Measurements from ENCODE around the gene GTF3C4. TPM values are rescaled to one million over a fixed set of nuclear protein-coding genes. Genes with fewer than 3 reads are reported as not detected.

The GTF3C4 gene
- total and polyA plus RNA-seq, 2 of the 13 experiments (the other 11 are each of a cell fraction or from before 2014, with no cell fraction given), result 2.6 to 12.9 TPM

GRCh38 chr9:132671620-132672412 is 1.6 kb downstream of the GTF3C4 start (continued):
- TF ChIP-seq ZMAT3 (CRISPR knock-in tag; conservative IDR thresholded peaks at IDR 0.05) (no peak), DPF2 (CRISPR knock-in tag; IDR thresholded peaks at IDR 0.05; ENCODE audit: borderline replicate concordance, low read depth) (no peak)

GRCh38 chr9:132672413-132672690 is 2.1 kb downstream of the GTF3C4 start:
- H3K27me3 ChIP-seq (ENCODE audit: control insufficient read depth in 1 of 2, insufficient read depth in 2 of 2, low read length in 2 of 2), result no peaks in the 10 kb centered on the region; a peak in 1 of 5 replicates
- intact Hi-C loops (cut with micrococcal nuclease; ENCODE audit: unreplicated experiment), result no loop called here
- no peak for ATAC-seq
- ChIA-PET CTCF (ENCODE audit: low intra/inter-chr PET ratio, low total read pairs) (no interaction called here), POLR2A (no interaction called here)
- BruUV-seq (replicated peaks), result no TSS peak
- 59% methylated on average over 5 of the region's 5 CpGs for WGBS (ENCODE audit: low lambda C conversion rate)
- peak overlapping the region in 1 of 3 experiments; percentile 29; a peak in 1 of 6 replicates for H3K4me3 ChIP-seq (replicated peaks in 1 of 3; ENCODE audit: insufficient read depth in 1 of 3, low read depth in 2 of 3, low read length in 3 of 3)
- H3K36me3 ChIP-seq (replicated peaks in 1 of 2; ENCODE audit: control insufficient read depth in 1 of 2, insufficient read depth in 2 of 2, low read length in 2 of 2), result peaks cover 0 to 1% of the 10 kb centered on the region in 2 experiments; a peak in 3 of 5 replicates
- H3K4me1 ChIP-seq (ENCODE audit: insufficient read depth, low read length), result peaks cover 48% of the 10 kb centered on the region
- H3K79me2 ChIP-seq (ENCODE audit: insufficient read depth, low read length), result peaks cover 81% of the 10 kb centered on the region
- in situ Hi-C loops (cut with HindIII; ENCODE audit: extremely low pct_ligation_motif_present, low pct_unique_long_range_greater_than_20kb), result no loop called here
- H3K9me3 ChIP-seq (ENCODE audit: low read length), result no peaks in the 10 kb centered on the region
- H4K20me1 ChIP-seq (ENCODE audit: insufficient read depth, low read length), result peaks cover 26% of the 10 kb centered on the region
- H3K27ac ChIP-seq (ENCODE audit: extremely low read length, insufficient read depth, low read length), result no peak overlapping the region
- peak; percentile 71 for TF ChIP-seq TEAD3 (CRISPR knock-in tag; optimal IDR thresholded peaks at IDR 0.05; ENCODE audit: borderline replicate concordance)
- TF ChIP-seq BHLHE40 (IDR thresholded peaks at IDR 0.05; ENCODE audit: low read length), result no peak
- no peak for DNase-seq (ENCODE audit: low spot score)
- FAIRE-seq, result no peak
- H3K4me2 ChIP-seq (ENCODE audit: low read depth, low read length), result peak overlapping the region; percentile 83
- H3K9ac ChIP-seq (ENCODE audit: insufficient read depth, low read depth, low read length), result no peak overlapping the region
- no peak overlapping the region for H2AFZ ChIP-seq (ENCODE audit: low read length)

DNA sequence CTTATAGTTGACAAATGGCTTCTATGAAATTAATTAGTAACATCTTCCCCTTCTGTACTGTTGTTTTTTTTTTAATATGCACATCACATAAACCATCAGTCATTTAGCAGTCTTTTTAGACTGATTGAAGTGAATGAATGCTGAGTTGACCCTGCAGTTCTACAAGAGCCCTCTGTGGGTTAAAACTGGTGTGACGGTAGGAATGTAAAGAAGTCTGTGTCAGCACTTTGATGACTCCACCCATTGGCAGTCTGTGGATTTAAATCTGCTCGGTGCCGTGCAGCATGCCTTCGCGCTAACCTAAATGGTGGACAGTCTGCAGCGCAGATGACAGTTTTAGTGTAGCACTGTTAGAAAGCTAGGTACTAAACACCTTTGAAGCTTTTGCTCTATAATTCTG is 3.1 kb downstream of the GTF3C4 start:
- in situ Hi-C loops (cut with HindIII; ENCODE audit: extremely low pct_ligation_motif_present, low pct_unique_long_range_greater_than_20kb), result no loop called here
- peak; percentile 23; the same call in 2 of the 3 replicates for ATAC-seq
- H3K27ac ChIP-seq (ENCODE audit: extremely low read length, insufficient read depth, low read length), result no peak overlapping the region
- H3K79me2 ChIP-seq (ENCODE audit: insufficient read depth, low read length), result peaks cover 77% of the 10 kb centered on the region
- whole genome bisulfite sequencing (ENCODE audit: low lambda C conversion rate), result 61% methylated on average over 6 of the region's 6 CpGs
- intact Hi-C loops (cut with micrococcal nuclease; ENCODE audit: unreplicated experiment), result no loop called here
- H3K36me3 ChIP-seq (replicated peaks in 1 of 2; ENCODE audit: control insufficient read depth in 1 of 2, insufficient read depth in 2 of 2, low read length in 2 of 2), result peaks cover 5 to 6% of the 10 kb centered on the region in 2 experiments; a peak in 4 of 5 replicates
- peak; percentile 64 for DNase-seq (ENCODE audit: low spot score)
- ChIA-PET CTCF (ENCODE audit: low intra/inter-chr PET ratio, low total read pairs) (no interaction called here), POLR2A (interaction anchor here (0.6 kb wide), 1 partner anchor 274 kb away, joined by 3 read pairs; no protein-coding TSS in a partner anchor)
- peaks cover 26% of the 10 kb centered on the region for H4K20me1 ChIP-seq (ENCODE audit: insufficient read depth, low read length)
- no peak overlapping the region for H3K9ac ChIP-seq (ENCODE audit: insufficient read depth, low read depth, low read length)
- H3K4me3 ChIP-seq (replicated peaks in 1 of 3; ENCODE audit: insufficient read depth in 1 of 3, low read depth in 2 of 3, low read length in 3 of 3), result no peak overlapping the region
- peak overlapping the region; percentile 40 for H3K4me2 ChIP-seq (ENCODE audit: low read depth, low read length)
- peak; percentile 47 for FAIRE-seq
- no TSS peak for BruUV-seq (replicated peaks)
- TF ChIP-seq MAFK (conservative IDR thresholded peaks at IDR 0.05 in 1 of 2, IDR thresholded peaks at IDR 0.05 in 1 of 2; ENCODE audit: low read length in 2 of 2) (peak; percentile 97 to 99), TEAD3 (CRISPR knock-in tag; optimal IDR thresholded peaks at IDR 0.05; ENCODE audit: borderline replicate concordance) (peak; percentile 54), SMAD3 (CRISPR knock-in tag; IDR thresholded peaks at IDR 0.05) (no peak), MAFG (CRISPR knock-in tag; IDR thresholded peaks at IDR 0.05) (0 out of 2 replicates have a peak, but pooled peaks have one; percentile 52), SAP130 (CRISPR knock-in tag; IDR thresholded peaks at IDR 0.05; ENCODE audit: low read depth) (peak; percentile 27; the same call in 1 of the 2 replicates), MAFF (IDR thresholded peaks at IDR 0.05; ENCODE audit: low read depth, low read length) (peak; percentile 98), FOSL2 (CRISPR knock-in tag; IDR thresholded peaks at IDR 0.05) (0 out of 2 replicates have a peak, but pooled peaks have one; percentile 19), ZNF335 (CRISPR knock-in tag; IDR thresholded peaks at IDR 0.05) (0 out of 2 replicates have a peak, but pooled peaks have one; percentile 40)
- TF ChIP-seq, protein P1, sequence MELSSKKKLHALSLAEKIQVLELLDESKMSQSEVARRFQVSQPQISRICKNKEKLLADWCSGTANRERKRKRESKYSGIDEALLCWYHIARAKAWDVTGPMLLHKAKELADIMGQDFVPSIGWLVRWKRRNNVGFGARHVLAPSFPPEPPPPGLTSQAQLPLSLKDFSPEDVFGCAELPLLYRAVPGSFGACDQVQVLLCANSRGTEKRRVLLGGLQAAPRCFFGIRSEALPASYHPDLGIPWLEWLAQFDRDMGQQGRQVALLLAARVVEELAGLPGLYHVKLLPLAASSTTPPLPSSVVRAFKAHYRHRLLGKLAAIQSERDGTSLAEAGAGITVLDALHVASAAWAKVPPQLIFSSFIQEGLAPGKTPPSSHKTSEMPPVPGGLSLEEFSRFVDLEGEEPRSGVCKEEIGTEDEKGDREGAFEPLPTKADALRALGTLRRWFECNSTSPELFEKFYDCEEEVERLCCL (CRISPR knock-in tag; IDR thresholded peaks at IDR 0.05; ENCODE audit: borderline replicate concordance), result no peak
- TF ChIP-seq, protein P2, sequence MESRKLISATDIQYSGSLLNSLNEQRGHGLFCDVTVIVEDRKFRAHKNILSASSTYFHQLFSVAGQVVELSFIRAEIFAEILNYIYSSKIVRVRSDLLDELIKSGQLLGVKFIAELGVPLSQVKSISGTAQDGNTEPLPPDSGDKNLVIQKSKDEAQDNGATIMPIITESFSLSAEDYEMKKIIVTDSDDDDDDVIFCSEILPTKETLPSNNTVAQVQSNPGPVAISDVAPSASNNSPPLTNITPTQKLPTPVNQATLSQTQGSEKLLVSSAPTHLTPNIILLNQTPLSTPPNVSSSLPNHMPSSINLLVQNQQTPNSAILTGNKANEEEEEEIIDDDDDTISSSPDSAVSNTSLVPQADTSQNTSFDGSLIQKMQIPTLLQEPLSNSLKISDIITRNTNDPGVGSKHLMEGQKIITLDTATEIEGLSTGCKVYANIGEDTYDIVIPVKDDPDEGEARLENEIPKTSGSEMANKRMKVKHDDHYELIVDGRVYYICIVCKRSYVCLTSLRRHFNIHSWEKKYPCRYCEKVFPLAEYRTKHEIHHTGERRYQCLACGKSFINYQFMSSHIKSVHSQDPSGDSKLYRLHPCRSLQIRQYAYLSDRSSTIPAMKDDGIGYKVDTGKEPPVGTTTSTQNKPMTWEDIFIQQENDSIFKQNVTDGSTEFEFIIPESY (CRISPR knock-in tag; IDR thresholded peaks at IDR 0.05), result 0 out of 2 replicates have a peak, but pooled peaks have one; percentile 52
- H3K4me1 ChIP-seq (ENCODE audit: insufficient read depth, low read length), result peaks cover 38% of the 10 kb centered on the region
- H3K9me3 ChIP-seq (ENCODE audit: low read length), result no peaks in the 10 kb centered on the region
- H3K27me3 ChIP-seq (ENCODE audit: control insufficient read depth in 1 of 2, insufficient read depth in 2 of 2, low read length in 2 of 2), result no peaks in the 10 kb centered on the region; a peak in 1 of 5 replicates
- no peak overlapping the region for H2AFZ ChIP-seq (ENCODE audit: low read length)
